Right atrium auricular region (tissue), 2 donors: Measurements from ENCODE around the gene NCOA1. TPM values are rescaled to one million over a fixed set of nuclear protein-coding genes. Genes with fewer than 3 reads are reported as not detected.

Experiments used
- DNase-seq: peaks from one replicate; pipeline ENCODE4 v3.0.0-alpha.2; 2019; ENCODE audit warnings: low spot score
- H3K27ac ChIP-seq, 2 donors: fragments of 200-600 bp; sonication (generic); 1 replicate in 1 of 2; 2 replicates in 1 of 2; pipeline ENCODE4 v1.5.1; 2016 to 2019
- H3K27me3 ChIP-seq, 2 donors: fragments of 200-600 bp; sonication (generic); one replicate each; pipeline versions ENCODE4 v1.5.1 to v1.6.0; 2017 to 2019
- H3K36me3 ChIP-seq: fragments of 200-600 bp; sonication (generic); one replicate; pipeline ENCODE4 v1.5.1; 2016
- H3K4me1 ChIP-seq, 2 donors: fragments of 200-600 bp; sonication (generic); one replicate each; pipeline versions ENCODE4 v1.5.1 to v1.6.0; 2017 to 2019
- H3K4me3 ChIP-seq, 2 donors: fragments of 200-600 bp; sonication (generic); 1 replicate in 1 of 2; 2 replicates in 1 of 2; pipeline ENCODE4 v1.5.1; 2017 to 2019; ENCODE audit warnings: mild to moderate bottlenecking in 1 of 2, moderate library complexity in 1 of 2
- H3K9me3 ChIP-seq, 2 donors: fragments of 200-600 bp; sonication (generic); one replicate each; pipeline ENCODE4 v1.5.1; 2019
- CTCF ChIP-seq, 2 donors: fragments of 200-600 bp; sonication (generic); IDR thresholded peaks; one replicate each; pipeline ENCODE4 v1.5.1; 2019; ENCODE audit warnings: antibody characterized with exemption in 2 of 2
- total RNA-seq, 2 donors: library from RNA; depleted of rRNA; stranded (reverse); fragments of >200 nt; gene quantifications; one replicate each; pipeline ENCODE4 v1.1.0, GENCODE V29; 2016

The NCOA1 gene
- total RNA-seq, 2 donors from 2014 or later: 33.8 to 43.6 TPM

DNA sequence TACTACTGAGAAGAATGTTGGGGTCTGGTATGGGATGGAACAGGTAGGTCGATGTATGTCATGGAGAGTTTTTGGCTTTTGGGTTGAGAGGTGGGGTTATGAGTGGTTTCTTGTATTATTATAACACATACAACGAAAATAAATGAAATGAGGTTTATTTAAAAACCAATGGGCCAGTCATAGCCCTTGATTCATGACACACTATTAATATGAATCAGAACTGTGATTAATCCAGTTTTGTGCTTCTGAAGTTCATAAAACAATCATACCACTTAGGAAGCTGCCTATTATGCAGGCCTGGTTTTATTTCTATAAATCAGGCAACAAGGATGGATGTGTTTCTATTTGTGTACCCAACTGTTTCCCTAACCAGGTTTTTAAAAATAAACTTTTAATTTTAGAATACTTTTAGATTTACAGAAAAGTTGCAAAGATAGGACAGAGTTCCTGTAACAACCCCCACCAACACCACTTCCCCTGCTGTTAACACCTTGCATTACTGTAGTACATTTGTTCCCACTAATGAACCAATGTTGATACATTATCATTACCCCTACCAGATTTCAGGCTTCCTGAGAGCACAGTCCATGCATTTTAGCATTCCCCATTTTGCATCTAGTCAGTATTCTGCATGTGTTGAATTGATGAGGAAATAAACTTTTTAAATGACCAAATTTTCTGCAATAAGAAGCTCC, 37.5 kb upstream of the NCOA1 start:
- Histone ChIP-seq H3K27ac (peak overlapping the region in 1 of 2 donors; percentile 36), H3K36me3 (no peaks in the 10 kb centered on the region), H3K9me3 (peaks cover 0 to 12% of the 10 kb centered on the region in 2 donors), H3K27me3 (no peaks in the 10 kb centered on the region), H3K4me3 (peak overlapping the region in 1 of 2 donors; percentile 37), H3K4me1 (peaks cover 0 to 21% of the 10 kb centered on the region in 2 donors)
- no peak for DNase-seq
- TF ChIP-seq CTCF (IDR thresholded peaks at IDR 0.05): no peak

- Histone ChIP-seq H3K27ac (peak overlapping the region in 1 of 2 donors; percentile 36), H3K27me3 (no peaks in the 10 kb centered on the region), H3K36me3 (no peaks in the 10 kb centered on the region), H3K4me1 (peaks cover 0 to 21% of the 10 kb centered on the region in 2 donors), H3K4me3 (peak overlapping the region in 1 of 2 donors; percentile 37), H3K9me3 (peaks cover 0 to 6% of the 10 kb centered on the region in 2 donors)
- TF ChIP-seq CTCF (IDR thresholded peaks at IDR 0.05): no peak
- DNase-seq: no peak
These were observed 36.8 kb upstream of the NCOA1 start for GRCh38 chr2:24454294-24454693.

- DNase-seq: peak; percentile 79
- Histone ChIP-seq H3K4me1 (peaks cover 0 to 21% of the 10 kb centered on the region in 2 donors), H3K9me3 (no peaks in the 10 kb centered on the region), H3K4me3 (no peak overlapping the region), H3K27ac (peak overlapping the region in 1 of 2 donors; percentile 46), H3K36me3 (no peaks in the 10 kb centered on the region), H3K27me3 (no peaks in the 10 kb centered on the region)
- no peak for TF ChIP-seq CTCF (IDR thresholded peaks at IDR 0.05)
These were observed 34.2 kb upstream of the NCOA1 start for GRCh38 chr2:24456599-24457556.

- no peaks in the 10 kb centered on the region for H3K36me3 ChIP-seq
- no peak overlapping the region for H3K4me3 ChIP-seq
- no peak for TF ChIP-seq CTCF (IDR thresholded peaks at IDR 0.05)
- no peaks in the 10 kb centered on the region for H3K27me3 ChIP-seq
- H3K27ac ChIP-seq: no peak overlapping the region
- no peaks in the 10 kb centered on the region for H3K9me3 ChIP-seq
- peaks cover 0 to 21% of the 10 kb centered on the region in 2 donors for H3K4me1 ChIP-seq
- no peak for DNase-seq
These were observed 33.2 kb upstream of the NCOA1 start for GRCh38 chr2:24457696-24458386.

GRCh38 chr2:24459224-24460161, 31.6 kb upstream of the NCOA1 start:
- no peak for TF ChIP-seq CTCF (IDR thresholded peaks at IDR 0.05)
- peaks cover 0 to 11% of the 10 kb centered on the region in 2 donors for H3K4me1 ChIP-seq
- no peak overlapping the region for H3K4me3 ChIP-seq
- H3K9me3 ChIP-seq: no peaks in the 10 kb centered on the region
- no peaks in the 10 kb centered on the region for H3K36me3 ChIP-seq
- H3K27me3 ChIP-seq: no peaks in the 10 kb centered on the region
- DNase-seq: no peak
- no peak overlapping the region for H3K27ac ChIP-seq
